ENCODE results near the gene PPT2. TPM values are rescaled to one million over a fixed set of nuclear protein-coding genes. Genes with fewer than 3 reads are reported as not detected.

Gene PPT2
- total RNA-seq, 2 donors from 2014 or later: 21.8 to 42.0 TPM

GRCh38 chr6:32189069-32189741 lies 35.3 kb downstream of the PPT2 start:
- H3K9me3 ChIP-seq: no peaks in the 10 kb centered on the region
- peak overlapping the region; percentile 91 to 97 for H3K27ac ChIP-seq
- peak overlapping the region; percentile 86 for H3K4me3 ChIP-seq
- ATAC-seq (ENCODE audit: insufficient number of reproducible peaks, low FRiP score, low read depth) (no peak), DNase-seq (ENCODE audit: low spot score) (no peak)
- TF ChIP-seq CTCF (IDR thresholded peaks at IDR 0.05): no peak
- no peaks in the 10 kb centered on the region for H3K27me3 ChIP-seq (replicated peaks; ENCODE audit: insufficient read depth)
- H3K4me1 ChIP-seq (ENCODE audit: control insufficient read depth in 1 of 2, low read depth in 2 of 2): peaks cover 13 to 39% of the 10 kb centered on the region in 2 donors
- H3K36me3 ChIP-seq: peaks cover 10% of the 10 kb centered on the region

DNA sequence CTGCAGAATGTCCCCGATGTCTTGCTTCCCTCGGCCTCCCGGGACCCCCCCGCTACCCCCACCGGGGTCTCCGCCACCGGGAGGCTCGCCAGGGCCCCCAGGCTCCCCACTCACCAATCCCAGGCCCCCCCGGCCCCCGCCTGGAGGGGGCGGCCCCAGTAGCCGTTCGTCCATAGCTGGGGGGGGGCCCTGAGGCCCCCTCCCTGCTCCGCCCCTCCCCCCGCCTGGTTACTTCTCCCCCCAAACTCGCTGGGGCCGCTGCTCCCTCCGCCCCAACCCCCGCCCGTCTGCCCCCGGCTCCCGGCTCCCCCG lies 35.8 kb downstream of the PPT2 start:
- Histone ChIP-seq H3K9me3 (no peaks in the 10 kb centered on the region), H3K4me3 (peak overlapping the region; percentile 86), H3K36me3 (peaks cover 10% of the 10 kb centered on the region), H3K4me1 (ENCODE audit: control insufficient read depth in 1 of 2, low read depth in 2 of 2) (peaks cover 15 to 42% of the 10 kb centered on the region in 2 donors), H3K27me3 (replicated peaks; ENCODE audit: insufficient read depth) (no peaks in the 10 kb centered on the region), H3K27ac (peak overlapping the region; percentile 91 to 97)
- DNase-seq (ENCODE audit: low spot score) (no peak), ATAC-seq (ENCODE audit: insufficient number of reproducible peaks, low FRiP score, low read depth) (peak; percentile 3)
- no peak for TF ChIP-seq CTCF (IDR thresholded peaks at IDR 0.05)

GRCh38 chr6:32190054-32190851 lies 36.3 kb downstream of the PPT2 start, which contains the start of gene PBX2:
TSS of gene PBX2 (minus strand) at chr6:32190202. CDS start at chr6:32189915, 287 bp downstream.
- H3K36me3 ChIP-seq: peaks cover 10% of the 10 kb centered on the region
- H3K27me3 ChIP-seq (replicated peaks; ENCODE audit: insufficient read depth): no peaks in the 10 kb centered on the region
- peak; percentile 90 for DNase-seq (ENCODE audit: low spot score)
- peak within 1 kb of the TSS; percentile 86 for H3K4me3 ChIP-seq
- peak within 1 kb of the TSS; percentile 91 to 97 for H3K27ac ChIP-seq
- H3K9me3 ChIP-seq: no peaks in the 10 kb centered on the region
- peak; percentile 66 for ATAC-seq (ENCODE audit: insufficient number of reproducible peaks, low FRiP score, low read depth)
- TF ChIP-seq CTCF (IDR thresholded peaks at IDR 0.05): no peak
- peaks cover 16 to 47% of the 10 kb centered on the region in 2 donors for H3K4me1 ChIP-seq (ENCODE audit: control insufficient read depth in 1 of 2, low read depth in 2 of 2)

DNA sequence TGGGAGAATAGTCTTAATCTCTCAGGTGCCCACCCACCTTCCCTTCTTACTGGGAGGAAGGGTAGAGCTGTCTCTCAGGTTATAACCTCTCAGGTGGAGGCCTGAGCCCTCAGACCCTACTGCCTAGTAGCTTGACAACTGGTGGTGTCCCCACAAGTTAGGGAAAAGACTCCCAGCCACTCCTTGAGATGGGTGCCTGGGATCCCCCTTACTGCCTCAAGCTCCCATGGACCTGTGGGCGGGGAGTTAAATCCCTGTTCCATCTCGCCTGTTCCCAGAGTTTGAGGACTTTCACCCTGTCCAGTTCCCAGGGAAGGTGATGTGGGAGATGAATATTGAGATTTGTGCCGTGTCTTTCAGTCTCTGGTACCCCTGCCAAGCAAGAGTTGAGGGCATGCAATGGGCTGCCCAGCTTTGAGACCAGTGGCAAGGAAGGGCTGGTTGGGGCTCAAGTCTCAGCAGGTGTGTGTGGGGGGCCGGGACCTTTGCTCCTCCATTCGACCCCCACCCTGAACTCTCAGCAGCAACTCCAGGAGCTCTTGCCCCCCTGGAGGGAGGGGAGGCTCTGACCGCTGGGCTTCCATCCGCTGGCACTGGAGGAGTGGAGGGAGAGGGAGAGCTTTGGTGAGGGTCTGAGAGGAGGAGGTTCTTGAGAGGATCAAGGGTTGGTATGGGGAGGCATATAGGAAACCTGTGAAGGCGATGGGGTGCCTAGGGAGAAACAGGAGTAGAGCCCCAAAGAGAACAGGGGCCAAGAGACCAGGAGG lies 37.2 kb downstream of the PPT2 start:
- H3K4me1 ChIP-seq (ENCODE audit: control insufficient read depth in 1 of 2, low read depth in 2 of 2): peaks cover 16 to 44% of the 10 kb centered on the region in 2 donors
- H3K9me3 ChIP-seq: no peaks in the 10 kb centered on the region
- peak overlapping the region; percentile 86 for H3K4me3 ChIP-seq
- TF ChIP-seq CTCF (IDR thresholded peaks at IDR 0.05): no peak
- peaks cover 10% of the 10 kb centered on the region for H3K36me3 ChIP-seq
- DNase-seq (ENCODE audit: low spot score) (no peak), ATAC-seq (ENCODE audit: insufficient number of reproducible peaks, low FRiP score, low read depth) (no peak)
- no peaks in the 10 kb centered on the region for H3K27me3 ChIP-seq (replicated peaks; ENCODE audit: insufficient read depth)
- H3K27ac ChIP-seq: peak overlapping the region; percentile 91 to 97

Measured in thoracic aorta (tissue), 2 donors.